GM19328 (cell line): ENCODE measurements around the gene SUPT3H.

Source experiments
- ATAC-seq: cut with Tn5 transposase; IDR thresholded peaks from one replicate; pipeline ENCODE4 v1.9.1; 2021; ENCODE audit warnings: mild to moderate bottlenecking, moderate library complexity; ENCODE audit not compliant: unreplicated experiment

Gene SUPT3H

DNA sequence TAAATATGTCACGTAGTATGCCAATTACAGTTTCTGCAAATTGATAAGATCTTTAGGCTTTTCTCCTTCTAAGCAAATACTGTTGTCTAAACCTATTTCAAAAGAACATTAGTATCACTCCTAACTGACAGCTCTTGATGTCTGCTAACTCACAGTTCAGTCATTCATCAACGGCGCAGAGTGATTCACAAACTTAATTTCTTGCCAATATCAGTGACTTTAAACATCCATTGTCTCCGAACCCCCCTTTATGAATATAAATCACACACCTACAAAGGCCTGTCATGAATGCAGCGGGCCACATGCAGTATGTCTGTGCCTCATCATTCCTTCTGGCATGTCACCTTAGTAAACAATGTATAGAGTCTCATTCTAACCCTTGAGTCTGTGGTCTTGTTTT lies 569.6 kb downstream of the SUPT3H start:
- ATAC-seq: no peak

DNA sequence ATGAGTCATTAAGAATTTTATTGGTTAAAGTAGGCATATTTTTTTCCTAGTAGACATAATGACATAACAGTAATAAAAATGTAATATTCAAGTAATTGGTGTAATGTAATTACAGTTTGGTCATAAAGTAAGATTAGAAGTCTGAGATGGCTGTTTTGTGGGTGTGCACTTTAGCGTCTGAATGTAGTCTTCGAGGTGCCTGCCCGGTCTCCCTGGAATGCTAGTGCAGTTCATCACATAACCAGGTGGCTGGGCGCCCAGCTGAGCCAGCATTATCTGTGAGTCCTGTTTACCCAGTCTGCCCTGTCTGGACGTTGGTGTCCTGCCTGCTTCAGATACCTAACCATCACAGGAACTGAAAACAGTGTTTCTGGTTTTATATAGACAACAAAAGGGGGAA lies 571.1 kb downstream of the SUPT3H start:
- ATAC-seq: no peak

DNA sequence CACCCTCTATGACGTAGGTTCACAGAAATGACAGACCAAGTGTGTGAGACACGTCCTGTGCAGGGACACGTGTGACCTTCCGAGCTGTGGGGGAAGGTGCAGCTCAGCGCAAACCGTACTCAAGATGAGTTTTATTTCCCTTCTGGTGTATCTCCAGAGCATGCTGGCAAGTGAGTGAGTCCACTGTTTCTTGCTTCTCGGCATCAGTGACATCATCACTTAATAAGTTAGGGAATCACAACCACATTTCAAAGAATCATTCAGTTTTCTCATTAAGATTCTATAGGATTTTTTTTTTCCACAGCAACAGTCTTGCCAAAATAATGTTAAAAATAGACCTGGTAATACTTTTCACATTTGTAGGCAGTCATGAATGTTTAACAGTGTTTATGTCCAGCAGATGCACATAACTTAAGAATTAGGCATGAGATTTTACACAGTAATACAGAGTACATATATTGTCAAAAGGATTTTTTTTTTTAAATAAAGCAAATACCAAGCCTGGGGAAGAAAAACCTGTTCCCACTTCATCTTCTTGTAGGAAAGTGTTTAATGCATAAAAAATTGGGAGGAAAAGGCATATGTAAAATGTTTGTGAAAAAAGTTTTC lies 572.4 kb downstream of the SUPT3H start:
- no peak for ATAC-seq

DNA sequence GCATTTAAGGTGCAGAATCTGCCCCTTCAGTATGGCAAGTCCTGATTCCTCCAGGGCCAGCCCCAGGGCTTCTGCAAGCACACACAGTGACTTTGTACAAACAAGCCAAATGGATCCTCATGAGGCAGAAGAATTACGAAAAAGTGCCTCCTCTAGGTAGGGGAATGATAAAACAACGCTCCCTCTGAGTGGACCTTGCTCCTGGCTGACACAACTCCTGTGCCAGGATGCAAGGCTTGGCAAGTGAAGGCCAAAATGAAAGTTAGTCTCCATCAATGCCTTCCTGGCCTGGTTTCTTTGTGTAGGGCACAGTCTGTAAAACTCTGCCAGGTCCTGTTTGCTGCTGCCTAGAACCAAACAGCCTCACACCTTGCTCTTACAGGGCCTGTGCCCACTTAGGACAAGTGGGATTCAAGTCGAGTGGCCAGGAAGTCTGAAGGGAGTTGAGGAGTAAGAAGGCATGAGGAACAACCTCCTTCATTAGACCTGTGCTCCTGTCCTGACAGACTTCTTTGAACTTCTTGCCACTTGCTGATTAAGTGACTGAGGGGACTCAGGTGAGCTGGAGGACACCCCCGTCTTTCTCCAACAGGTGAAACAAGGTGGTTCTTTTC lies 573.1 kb downstream of the SUPT3H start:
- no peak for ATAC-seq

DNA sequence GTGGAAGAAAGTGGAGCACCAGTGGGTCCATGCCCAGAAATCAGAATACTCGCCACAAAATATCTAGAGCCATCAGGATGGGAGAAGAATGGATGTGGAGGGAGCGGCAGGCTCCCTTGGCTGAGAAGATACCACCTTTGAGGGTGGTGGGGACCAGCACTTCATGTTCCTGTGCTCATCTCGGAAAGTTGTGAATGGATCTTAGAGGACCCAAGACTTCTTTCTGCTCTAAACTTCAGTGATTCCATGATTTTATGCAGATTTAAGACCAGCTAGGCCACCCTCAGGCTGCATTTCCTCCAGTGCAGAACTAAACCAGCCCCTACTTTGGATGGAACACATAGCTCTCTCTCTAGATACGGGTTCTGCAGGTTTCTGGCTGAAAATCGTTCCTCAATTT lies 573.7 kb downstream of the SUPT3H start:
- no peak for ATAC-seq

DNA sequence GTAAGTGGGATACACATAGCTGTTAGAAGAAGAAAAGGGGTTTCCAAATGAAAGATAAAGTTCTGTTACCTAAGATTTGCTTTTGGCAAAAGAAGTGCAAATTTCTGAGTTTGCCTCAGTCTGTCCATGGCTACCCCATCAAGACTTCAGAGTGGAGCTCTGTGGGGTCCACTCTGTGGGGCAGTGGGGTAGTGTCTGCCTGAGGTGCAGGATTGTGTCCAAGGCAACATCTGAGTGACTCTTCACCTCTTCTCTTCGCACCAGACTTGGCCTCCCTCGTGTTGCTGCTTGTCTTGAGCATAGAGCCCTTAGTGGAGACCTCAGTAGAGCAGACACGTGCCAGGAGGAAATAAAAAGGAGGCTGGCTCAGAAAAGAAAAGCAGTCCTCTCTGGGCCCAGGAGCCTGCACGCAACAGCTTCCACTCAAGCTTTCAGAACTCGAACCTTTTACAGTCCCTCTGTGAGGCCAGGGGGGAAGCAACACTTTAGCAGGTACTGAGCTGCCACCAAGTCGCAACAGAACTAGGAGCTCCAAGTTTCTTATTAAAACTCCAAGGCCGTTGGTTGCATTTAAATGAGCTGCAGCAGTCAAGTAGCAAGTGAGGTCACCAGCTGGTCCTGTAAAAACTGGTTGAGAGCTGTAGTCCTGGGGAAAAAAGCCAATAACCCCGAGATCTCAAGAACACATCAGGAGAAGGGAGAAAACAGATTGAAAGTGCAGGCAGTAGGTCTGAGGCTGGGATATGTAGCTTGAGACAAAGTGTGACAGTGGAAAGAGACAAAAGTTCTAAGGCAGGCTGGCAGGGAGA lies 576.7 kb downstream of the SUPT3H start:
- ATAC-seq: no peak

DNA sequence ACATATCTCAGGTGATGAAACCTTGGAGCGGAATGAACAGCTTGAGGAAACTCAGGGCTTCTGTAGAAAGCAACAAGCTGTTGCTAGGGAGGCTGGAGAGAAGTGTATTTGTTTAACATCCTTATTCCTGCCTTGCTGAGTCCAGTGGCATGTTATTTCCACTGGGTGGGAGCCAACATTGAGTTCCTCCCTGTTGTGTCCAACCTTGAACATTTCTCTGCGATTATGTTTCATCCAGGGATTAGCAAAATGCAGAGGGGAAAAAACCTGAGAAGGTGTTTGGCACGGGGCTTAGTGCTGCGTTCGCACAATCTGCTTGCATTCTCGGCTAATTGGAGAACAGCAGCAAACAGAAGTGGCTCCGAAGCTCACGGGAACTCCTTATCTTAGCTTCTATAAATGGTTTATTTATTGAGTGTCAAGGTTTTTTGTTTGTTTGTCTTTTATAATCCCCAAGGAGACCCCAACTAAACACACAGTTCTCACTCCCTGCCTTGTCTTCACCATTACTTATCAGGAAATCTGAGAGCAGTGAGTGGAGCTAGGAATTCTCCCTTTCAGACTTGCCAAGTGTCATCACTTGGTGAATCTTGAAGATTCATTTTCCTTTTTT lies 577.5 kb downstream of the SUPT3H start:
- no peak for ATAC-seq

DNA sequence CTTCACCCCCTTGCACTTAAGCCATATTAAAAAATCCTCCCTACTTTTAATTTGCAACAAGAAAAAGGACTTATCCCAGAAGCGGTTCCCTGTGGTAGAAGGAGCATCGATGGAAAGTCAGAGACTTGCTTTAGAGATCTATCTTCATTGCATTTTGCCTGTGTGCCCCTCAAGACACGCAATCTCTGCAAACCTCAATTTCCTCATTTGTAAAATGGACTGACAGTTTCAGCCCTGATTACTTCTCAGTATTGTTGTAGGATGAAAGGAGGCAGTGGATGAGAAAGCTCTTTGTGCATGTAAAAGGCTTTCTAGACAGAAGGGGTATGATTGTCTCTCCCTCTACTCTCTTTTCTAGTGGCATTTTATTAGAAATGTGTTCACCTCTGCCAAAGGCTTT lies 580.0 kb downstream of the SUPT3H start:
- no peak for ATAC-seq

DNA sequence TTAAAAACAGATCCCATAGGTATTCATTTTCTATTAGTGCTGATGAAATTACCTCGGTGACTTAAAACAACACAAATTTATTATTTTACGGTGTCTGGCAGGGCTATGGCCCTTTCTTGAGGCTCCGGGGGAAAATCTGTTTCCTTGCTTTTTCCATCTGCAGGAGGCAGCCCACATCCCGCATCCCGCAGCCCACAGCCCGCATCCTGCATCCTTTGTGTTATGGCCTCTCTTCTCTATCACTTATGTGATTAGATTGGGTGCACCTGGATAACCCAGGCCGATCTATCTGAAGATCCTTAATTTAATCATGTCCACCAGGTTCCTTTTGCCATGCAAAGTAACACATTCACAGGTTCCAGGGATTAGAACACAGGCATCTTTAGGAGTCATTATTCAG lies 582.4 kb downstream of the SUPT3H start:
- no peak for ATAC-seq

DNA sequence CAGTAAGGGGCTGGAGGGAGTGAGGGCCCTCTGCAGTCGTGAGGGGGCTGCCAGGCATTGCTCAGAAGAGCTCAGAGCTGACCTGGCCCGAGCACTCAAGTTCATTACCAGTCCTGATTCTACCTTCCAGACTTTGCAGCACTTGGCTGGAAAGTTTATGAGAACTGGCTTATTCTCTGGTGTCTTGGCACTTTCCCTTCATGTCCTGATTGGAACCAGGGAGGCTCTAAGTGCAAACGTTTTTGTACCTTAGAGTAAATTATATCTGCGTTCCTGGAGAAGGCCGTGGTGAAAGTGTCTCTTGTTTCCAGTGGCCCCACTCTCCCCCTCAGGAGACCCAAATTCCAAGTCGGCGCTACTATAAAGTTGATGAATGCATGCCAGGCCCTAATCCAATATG lies 587.9 kb downstream of the SUPT3H start:
- no peak for ATAC-seq

DNA sequence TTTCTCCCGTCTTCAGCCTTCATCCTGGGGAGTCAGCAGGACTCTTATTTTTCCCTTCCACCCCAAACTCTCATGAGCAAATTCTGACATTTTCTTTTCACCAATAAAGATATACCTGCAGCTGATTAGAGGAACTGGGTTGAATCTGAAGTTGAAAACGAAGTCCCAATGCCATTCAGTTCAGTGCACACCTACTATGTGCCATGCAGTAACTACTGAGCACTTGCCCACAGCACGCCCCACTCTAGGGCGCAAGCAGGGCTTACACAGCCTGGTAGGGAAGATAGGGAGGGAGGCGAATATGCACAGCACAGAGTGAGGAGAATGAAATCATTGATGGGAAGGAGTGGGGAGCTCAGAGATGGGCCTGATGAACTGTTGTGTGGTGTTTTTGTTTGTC lies 588.7 kb downstream of the SUPT3H start:
- ATAC-seq: no peak

DNA sequence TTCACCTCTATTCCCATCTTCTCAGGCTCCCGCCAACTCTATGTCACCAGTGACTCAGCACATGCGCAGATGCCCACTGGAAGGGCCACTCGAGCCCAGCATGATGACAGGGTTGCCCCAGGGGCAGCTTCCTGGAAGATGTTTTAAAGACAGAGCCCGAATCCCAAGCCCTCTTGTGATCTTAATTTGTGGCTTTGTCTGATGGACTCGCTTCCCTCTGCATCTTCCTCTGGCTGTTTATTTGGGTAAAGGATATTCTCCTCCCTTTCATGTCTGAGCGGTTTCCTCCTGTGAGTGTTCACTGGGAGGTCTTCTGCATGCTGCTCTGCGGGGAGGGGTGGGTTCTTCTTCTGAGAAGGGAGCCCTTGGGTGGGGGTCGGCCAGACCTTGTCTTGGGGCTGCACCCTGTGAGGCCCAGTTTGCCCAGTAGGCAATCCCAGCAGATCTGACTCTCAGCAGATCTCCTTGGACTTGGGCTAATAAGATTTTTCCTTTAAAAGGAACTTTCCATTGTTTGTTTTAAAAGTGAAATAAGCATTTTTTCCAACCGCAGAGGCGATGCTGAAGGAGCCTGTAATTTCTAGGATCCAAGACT lies 589.2 kb downstream of the SUPT3H start:
- no peak for ATAC-seq

DNA sequence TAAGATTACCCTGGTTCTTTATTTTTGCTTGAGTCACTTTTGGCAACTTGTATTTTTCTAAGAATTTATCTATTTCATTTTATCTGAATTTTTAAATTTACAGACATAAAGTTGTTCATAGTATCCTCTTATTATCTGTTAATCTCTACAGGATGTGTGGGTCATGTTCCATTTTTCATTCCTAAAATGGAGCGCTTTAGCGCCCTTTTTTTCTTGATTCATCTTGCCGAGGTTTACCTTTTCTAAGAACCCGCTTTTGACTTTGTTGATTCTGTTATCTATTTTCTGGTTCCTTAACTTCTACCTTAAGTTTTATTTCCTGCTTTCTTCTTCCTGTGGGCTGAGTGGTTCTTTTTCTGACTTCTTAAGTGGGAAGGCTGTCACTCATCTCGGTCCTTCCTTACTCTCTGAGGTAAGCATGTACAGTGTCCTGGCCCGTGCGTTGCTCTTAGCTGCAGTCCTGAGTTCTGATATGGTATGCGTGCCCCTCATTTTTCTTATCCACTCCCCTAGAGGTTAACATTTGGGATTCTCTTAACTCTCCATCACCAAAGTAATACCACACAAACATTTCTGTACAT lies 590.4 kb downstream of the SUPT3H start:
- no peak for ATAC-seq

DNA sequence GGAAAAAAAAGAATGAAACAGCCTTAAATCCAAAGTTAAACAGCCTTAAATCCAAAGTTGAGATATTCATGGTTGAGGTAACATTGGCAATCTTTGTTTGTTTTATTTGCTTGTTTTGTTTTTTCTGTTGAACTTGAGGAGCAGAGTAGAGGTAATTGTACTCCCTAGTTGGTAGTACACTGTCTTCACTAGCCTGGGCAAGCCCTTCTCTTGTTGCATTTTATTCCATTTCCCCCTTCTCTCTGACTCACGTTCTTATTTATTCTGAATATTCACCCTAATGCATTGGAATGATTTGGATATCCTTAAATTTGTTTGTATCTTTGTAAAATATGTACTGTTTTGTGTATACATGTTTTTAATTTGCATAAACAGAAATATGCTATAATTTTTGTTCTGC lies 592.6 kb downstream of the SUPT3H start:
- no peak for ATAC-seq

DNA sequence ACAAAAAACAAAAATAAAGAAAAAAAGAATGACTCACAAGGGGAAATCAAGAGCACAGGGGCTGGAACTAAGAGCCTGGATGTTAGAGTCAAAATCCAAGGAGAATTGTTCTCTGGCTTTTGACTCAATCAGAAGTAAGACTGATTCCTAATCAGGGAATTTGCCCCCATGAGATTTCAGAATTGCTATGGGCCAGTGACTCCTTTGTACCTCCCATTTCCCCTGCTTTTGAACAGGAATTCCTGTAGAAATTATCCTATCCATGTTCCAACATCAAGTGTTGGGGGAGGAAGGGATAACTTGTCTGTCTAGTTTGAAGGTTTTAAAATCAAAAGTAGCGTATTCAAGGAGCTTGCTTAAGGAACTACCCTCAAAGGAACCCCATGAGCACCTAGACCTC lies 593.5 kb downstream of the SUPT3H start:
- no peak for ATAC-seq

DNA sequence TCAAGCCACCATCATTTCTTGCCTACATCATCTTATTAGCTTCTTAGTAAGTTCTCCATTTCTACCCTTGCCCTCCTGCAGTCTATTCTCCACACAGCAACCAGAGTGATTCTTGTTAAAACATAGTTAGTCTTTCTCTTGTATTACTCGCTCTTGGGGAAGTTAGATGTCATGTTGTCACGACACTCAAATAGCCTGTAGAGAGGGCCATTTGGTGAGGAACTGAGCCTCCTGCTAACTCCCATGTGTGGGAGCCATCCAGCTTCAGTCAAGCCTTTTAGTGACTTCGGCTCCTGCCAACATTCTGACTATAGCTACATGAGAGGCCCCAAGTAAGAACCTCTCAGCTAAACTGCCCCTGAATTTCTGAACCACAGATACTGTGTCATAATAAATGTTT lies 594.8 kb downstream of the SUPT3H start:
- ATAC-seq: no peak

DNA sequence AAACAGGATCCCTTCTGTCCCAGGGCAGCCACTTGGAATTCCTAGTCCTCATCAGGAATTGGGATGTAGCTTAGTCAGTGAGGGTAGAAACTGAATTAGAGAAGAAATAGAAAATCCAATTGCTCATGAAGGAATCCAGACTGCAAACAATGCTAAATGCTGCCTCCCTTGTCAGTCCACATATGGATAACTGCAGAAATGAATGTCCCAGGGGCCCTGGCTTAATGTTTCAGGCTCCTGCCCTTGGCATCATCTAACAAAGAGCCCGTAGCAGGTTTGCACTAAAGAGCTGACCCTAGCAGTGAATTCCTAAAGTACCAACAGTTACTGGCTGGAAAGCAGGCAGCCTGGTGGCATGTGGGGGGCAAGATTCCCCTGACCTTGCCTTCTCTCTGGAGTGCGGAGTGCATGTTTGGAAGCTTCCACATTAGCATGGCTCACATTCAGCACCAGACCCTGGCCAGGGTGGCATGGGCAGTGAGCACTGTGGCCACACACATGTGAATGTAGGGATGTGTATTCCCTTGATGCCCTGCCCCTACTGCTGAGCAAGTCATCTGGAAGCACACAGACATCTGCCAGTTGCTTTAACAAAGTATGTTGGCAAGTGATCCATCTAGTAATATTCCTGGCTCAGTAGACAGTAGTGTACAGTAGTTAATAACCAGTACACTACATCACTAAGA lies 595.7 kb downstream of the SUPT3H start:
- no peak for ATAC-seq

DNA sequence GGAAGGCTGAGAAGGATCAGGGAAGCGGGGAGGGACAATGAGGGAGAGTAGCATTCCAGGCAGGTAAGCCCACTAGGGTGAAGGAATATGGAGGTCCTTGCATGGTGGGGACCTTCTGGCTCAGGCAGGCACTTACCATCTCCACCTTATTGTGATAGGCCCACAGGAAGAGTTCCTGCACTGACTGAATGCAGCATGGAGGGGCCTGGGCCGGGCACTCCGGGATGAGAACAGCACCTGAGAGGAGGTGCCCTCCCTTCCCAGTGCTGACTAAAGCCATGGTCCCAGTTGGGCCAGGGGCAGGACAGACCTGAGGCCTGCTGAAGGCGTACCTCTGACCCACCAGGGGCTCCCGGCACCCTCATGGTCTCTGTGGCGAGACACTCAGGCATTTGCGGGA lies 597.6 kb downstream of the SUPT3H start:
- no peak for ATAC-seq

DNA sequence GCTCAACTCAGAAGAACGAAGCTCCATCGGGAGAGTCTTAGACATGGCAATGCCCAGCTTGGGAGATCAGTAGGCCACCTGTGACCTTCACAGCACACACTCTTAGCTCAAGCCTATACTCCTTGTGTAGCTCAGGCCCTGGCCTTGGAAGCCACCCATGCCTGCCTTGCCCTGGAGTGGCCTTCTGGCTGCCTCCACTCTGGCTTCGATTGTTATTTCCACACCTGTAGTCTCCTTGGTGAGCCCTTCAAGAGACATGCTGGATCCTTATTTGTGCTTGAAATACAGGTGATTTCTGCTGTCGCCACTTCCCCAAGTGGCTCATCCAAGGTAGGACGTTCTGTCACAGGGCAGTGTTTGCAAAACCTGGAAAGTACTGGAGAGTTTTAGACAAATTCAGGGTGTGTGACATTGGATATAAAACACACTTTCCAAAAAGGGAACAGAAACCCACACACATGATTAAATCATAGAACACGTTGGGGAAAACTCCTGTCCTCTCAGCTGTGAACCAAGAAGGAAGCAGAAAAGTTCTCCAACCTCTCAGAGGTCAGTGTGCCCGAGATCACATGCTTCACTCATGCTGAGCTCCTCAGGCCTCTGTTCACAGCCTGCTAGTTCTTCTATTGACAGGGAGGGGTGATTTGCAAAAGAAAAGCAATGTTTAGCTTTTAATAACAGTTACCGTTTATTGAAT lies 598.5 kb downstream of the SUPT3H start:
- ATAC-seq: no peak
